HepG2 (cell line): ENCODE measurements around the gene VAC14. TPM values are rescaled to one million over a fixed set of nuclear protein-coding genes. Genes with fewer than 3 reads are reported as not detected.

Source experiments
- ATAC-seq: fragments of 200-7000 bp; cut with Tn5 transposase; 3 replicates; pipeline ENCODE4 v1.9.1; 2020; ENCODE audit warnings: mild to moderate bottlenecking, moderate library complexity
- BruUV-seq: library from RNA; stranded (reverse); fragments of 400-500 nt; replicated peaks from 2 replicates; lab custom pipeline; 2021; lab: Mats Ljungman, UMichigan
- CTCF ChIA-PET: fragments of 300-600 bp; formaldehyde crosslinking; extraction: SDS; loops from one replicate; lab custom pipeline; 2021; ENCODE audit warnings: low total read pairs, inconsistent platforms, low intra/inter-chr PET ratio; lab: Yijun Ruan, JAX
- POLR2A ChIA-PET: fragments of 350-600 bp; sonication (Branson Sonifier 250); formaldehyde crosslinking; loops from one replicate; lab custom pipeline; 2020; ENCODE audit warnings: antibody characterized with exemption, inconsistent platforms; lab: Yijun Ruan, JAX
- DNase-seq: peaks from one replicate; pipeline ENCODE4 v3.0.0-alpha.2; 2015; ENCODE audit warnings: low spot score
- FAIRE-seq: peaks from 3 replicates; lab custom pipeline; 2011; peaks lifted over from hg19 to GRCh38; lab: Jason Lieb, UNC
- H2AFZ ChIP-seq: one replicate; pipeline ENCODE4 v1.6.1; 2011; ENCODE audit warnings: low read length, inconsistent platforms
- H3K27ac ChIP-seq: fragments of 300-600 bp; 3 replicates; pipeline ENCODE4 v1.8.0; 2011; ENCODE audit warnings: mixed run types, mild to moderate bottlenecking, mixed read lengths, low read length, inconsistent platforms; ENCODE audit not compliant: insufficient read depth; ENCODE audit errors: extremely low read length
- H3K27me3 ChIP-seq, 2 experiments: fragments of 200-600 bp in 1 of 2; 2 replicates in 1 of 2; 3 replicates in 1 of 2; pipeline versions ENCODE4 v1.6.0 to v1.8.0; 2011; ENCODE audit warnings: low read length in 2 of 2, mild to moderate bottlenecking in 2 of 2, moderate library complexity in 2 of 2, inconsistent platforms in 1 of 2; ENCODE audit not compliant: insufficient read depth in 2 of 2, control insufficient read depth in 1 of 2
- H3K36me3 ChIP-seq, 2 experiments: fragments of 200-600 bp in 1 of 2; replicated peaks in 1 of 2; 2 replicates in 1 of 2; 3 replicates in 1 of 2; pipeline versions ENCODE4 v1.5.1 to v1.8.0; 2011; ENCODE audit warnings: low read length in 2 of 2, inconsistent platforms in 1 of 2; ENCODE audit not compliant: insufficient read depth in 2 of 2, control insufficient read depth in 1 of 2
- H3K4me1 ChIP-seq: 2 replicates; pipeline ENCODE4 v1.5.1; 2012; ENCODE audit warnings: low read length, inconsistent platforms; ENCODE audit not compliant: insufficient read depth
- H3K4me2 ChIP-seq: 2 replicates; pipeline ENCODE4 v1.6.0; 2011; ENCODE audit warnings: low read depth, low read length, inconsistent platforms
- H3K4me3 ChIP-seq, 3 experiments: fragments of 200-600 bp in 1 of 3; sonication (generic), shearing (Covaris generic) in 1 of 3; replicated peaks in 1 of 3; 2 replicates each; pipeline ENCODE4 v1.5.1; 2011 to 2016; ENCODE audit warnings: low read length in 3 of 3, inconsistent platforms in 2 of 3, low read depth in 2 of 3, mild to moderate bottlenecking in 2 of 3, control low read depth in 1 of 3, mixed read lengths in 1 of 3; ENCODE audit not compliant: insufficient read depth in 1 of 3
- H3K79me2 ChIP-seq: one replicate; pipeline ENCODE4 v1.6.1; 2011; ENCODE audit warnings: low read length, inconsistent platforms; ENCODE audit not compliant: insufficient read depth
- H3K9ac ChIP-seq: 2 replicates; pipeline ENCODE4 v1.6.0; 2011; ENCODE audit warnings: mild to moderate bottlenecking, low read depth, low read length, inconsistent platforms; ENCODE audit not compliant: insufficient read depth
- H3K9me3 ChIP-seq: 2 replicates; pipeline ENCODE4 v1.5.1; 2012; ENCODE audit warnings: mild to moderate bottlenecking, low read length
- H4K20me1 ChIP-seq: 2 replicates; pipeline ENCODE4 v1.6.0; 2011; ENCODE audit warnings: inconsistent platforms, mild to moderate bottlenecking, low read length, moderate library complexity; ENCODE audit not compliant: insufficient read depth
- ARNT ChIP-seq: fragments of 450-650 bp; IDR thresholded peaks from 2 replicates; pipeline ENCODE4 v1.6.1; 2017
- DPF2 ChIP-seq: sonication (generic); formaldehyde crosslinking; IDR thresholded peaks from 2 replicates; pipeline ENCODE4 v1.4.0; 2020; ENCODE audit warnings: mild to moderate bottlenecking, low read depth, missing genetic modification reagents, borderline replicate concordance
- FOSL2 ChIP-seq: sonication (generic); formaldehyde crosslinking; IDR thresholded peaks from 2 replicates; pipeline ENCODE4 v1.4.0; 2020; ENCODE audit warnings: missing genetic modification reagents
- IRF2 ChIP-seq: IDR thresholded peaks from 2 replicates; pipeline ENCODE4 v1.6.1; 2018; ENCODE audit warnings: missing genetic modification reagents, missing compliant biosample characterization
- MAZ ChIP-seq, 2 experiments: sonication (generic) in 1 of 2; formaldehyde crosslinking in 1 of 2; IDR thresholded peaks; 2 replicates each; pipeline versions ENCODE4 v1.5.0 to v1.6.1; 2012 to 2020; ENCODE audit warnings: low read depth in 2 of 2, mild to moderate bottlenecking in 2 of 2, borderline replicate concordance in 1 of 2, improper control_type of control experiment in 1 of 2, low read length in 1 of 2, missing genetic modification reagents in 1 of 2, moderate library complexity in 1 of 2
- MED8 ChIP-seq: sonication (generic); formaldehyde crosslinking; IDR thresholded peaks from 2 replicates; pipeline ENCODE4 v1.8.1; 2023; ENCODE audit warnings: mild to moderate bottlenecking, missing genetic modification reagents; ENCODE audit not compliant: insufficient replicate concordance
- MTF1 ChIP-seq: sonication (generic); formaldehyde crosslinking; IDR thresholded peaks from 2 replicates; pipeline ENCODE4 v1.5.0; 2020; ENCODE audit warnings: missing genetic modification reagents
- PAWR ChIP-seq: sonication (generic); formaldehyde crosslinking; IDR thresholded peaks from 2 replicates; pipeline ENCODE4 v1.4.0; 2020; ENCODE audit warnings: missing genetic modification reagents, mild to moderate bottlenecking, borderline replicate concordance
- REL ChIP-seq: sonication (generic); formaldehyde crosslinking; conservative IDR thresholded peaks from 2 replicates; pipeline ENCODE4 v1.8.0; 2022; ENCODE audit warnings: mild to moderate bottlenecking, missing genetic modification reagents, moderate library complexity
- SATB2 ChIP-seq: sonication (generic); formaldehyde crosslinking; IDR thresholded peaks from 2 replicates; pipeline ENCODE4 v1.5.0; 2020; ENCODE audit warnings: missing genetic modification reagents
- ZNF136 ChIP-seq: sonication (generic); formaldehyde crosslinking; IDR thresholded peaks from 2 replicates; pipeline ENCODE4 v1.8.1; 2022; ENCODE audit warnings: low read depth, mild to moderate bottlenecking, moderate library complexity, missing genetic modification reagents
- ZNF543 ChIP-seq: sonication (generic); formaldehyde crosslinking; IDR thresholded peaks from 2 replicates; pipeline ENCODE4 v1.4.0; 2020; ENCODE audit warnings: mild to moderate bottlenecking, missing genetic modification reagents
- ZNF569 ChIP-seq: sonication (generic); formaldehyde crosslinking; IDR thresholded peaks from 2 replicates; pipeline ENCODE4 v1.5.0; 2020; ENCODE audit warnings: mild to moderate bottlenecking, missing genetic modification reagents, moderate library complexity, borderline replicate concordance
- ZNF570 ChIP-seq: sonication (generic); formaldehyde crosslinking; IDR thresholded peaks from 2 replicates; pipeline ENCODE4 v1.4.0; 2020; ENCODE audit warnings: mild to moderate bottlenecking, missing genetic modification reagents, borderline replicate concordance
- WGBS: methylation state at CpG from one replicate; pipeline ENCODE4 v1.1.6; 2017; ENCODE audit warnings: low lambda C conversion rate; 5-methylcytosine and 5-hydroxymethylcytosine counted together
- in situ Hi-C: cut with HindIII; loops from 2 replicates; pipeline ENCODE4 v1.10.0; 2017; ENCODE audit warnings: low pct_unique_long_range_greater_than_20kb; ENCODE audit not compliant: extremely low pct_ligation_motif_present
- intact Hi-C: fragments of 100-400 bp; cut with micrococcal nuclease; formaldehyde crosslinking; loops from one replicate; pipeline ENCODE4 v1.10.0; 2022; ENCODE audit not compliant: unreplicated experiment
- polyA plus RNA-seq, 8 experiments: library from polyadenylated mRNA; depleted of rRNA in 3 of 8; stranded (reverse) in 7 of 8; unstranded in 1 of 8; fragments of >200 nt; fragmentation: Illumina TruSeq in 4 of 8; extraction: Trizol in 4 of 8; gene quantifications; 2 replicates each; pipeline versions ENCODE4 v1.2.1 to v1.2.3, GENCODE V29; 2011 to 2016; ENCODE audit warnings: low read depth in 4 of 8, missing spikeins in 1 of 8, mixed read lengths in 1 of 8; ENCODE audit not compliant: insufficient read depth in 1 of 8
- total RNA-seq, 5 experiments: library from RNA; depleted of rRNA; stranded (reverse); fragments of >200 nt; fragmentation: Illumina TruSeq; extraction: Trizol; gene quantifications; 2 replicates each; pipeline ENCODE4 v1.2.3, GENCODE V29; 2016; ENCODE audit warnings: low read depth in 1 of 5
- TF ChIP-seq, protein P1 (sequence below): sonication (generic); formaldehyde crosslinking; IDR thresholded peaks from 2 replicates; pipeline ENCODE4 v1.4.0; 2020; ENCODE audit warnings: low read depth, mild to moderate bottlenecking, missing genetic modification reagents
- TF ChIP-seq, protein P2 (sequence below): sonication (generic); formaldehyde crosslinking; IDR thresholded peaks from 2 replicates; pipeline ENCODE4 v1.8.0; 2023; ENCODE audit warnings: mild to moderate bottlenecking, missing genetic modification reagents
- TF ChIP-seq, protein P3 (sequence below): sonication (generic); formaldehyde crosslinking; IDR thresholded peaks from 2 replicates; pipeline ENCODE4 v1.5.0; 2020; ENCODE audit warnings: missing genetic modification reagents

VAC14 gene
- total and polyA plus RNA-seq, 2 of the 13 experiments (the other 11 are each of a cell fraction or from before 2014, with no cell fraction given), result 23.5 to 24.6 TPM

DNA sequence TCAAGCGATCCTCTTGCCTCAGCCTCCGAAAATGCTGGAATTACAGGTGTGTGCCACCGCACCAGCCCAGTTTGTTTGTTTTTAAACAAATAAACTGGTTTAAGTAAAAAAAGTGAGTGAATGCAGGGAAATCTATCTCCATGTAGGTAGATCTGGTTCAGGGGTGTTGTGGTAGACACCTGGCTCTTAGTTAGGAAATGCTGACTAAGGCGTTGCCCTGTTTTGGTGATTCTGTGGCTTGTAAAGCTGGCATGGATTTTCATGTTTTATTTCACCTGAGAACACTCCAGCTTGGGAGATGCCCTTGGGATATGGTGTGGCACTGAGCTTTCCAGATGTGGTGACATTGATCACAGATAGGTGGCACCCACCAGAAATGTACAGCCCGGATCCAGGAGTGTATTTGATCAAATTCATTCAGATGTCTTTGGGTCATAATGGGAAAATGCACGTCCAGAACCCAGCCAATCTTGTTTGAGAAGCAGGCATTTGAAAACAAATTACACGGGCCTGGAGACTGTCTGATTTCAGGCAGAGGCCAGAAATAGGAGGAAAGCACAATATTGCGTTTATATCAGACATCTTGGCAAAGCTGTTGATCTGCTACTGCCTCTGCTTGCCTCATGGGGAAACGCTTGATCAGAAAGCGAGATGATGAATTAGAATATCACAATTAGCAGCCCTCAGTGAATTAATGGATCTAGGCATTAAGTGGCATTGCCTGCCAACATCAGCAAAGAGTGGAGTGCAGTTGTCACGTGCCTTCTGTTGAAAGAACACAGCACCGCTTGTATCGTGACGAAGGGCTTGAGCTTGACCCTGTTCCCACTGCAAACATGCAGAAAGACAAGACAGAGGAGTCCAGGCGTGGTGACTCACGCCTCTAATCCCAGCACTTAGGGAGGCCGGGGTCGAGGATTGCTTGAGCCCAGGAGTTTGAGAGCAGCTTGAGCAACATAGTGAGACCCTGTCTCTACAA, 161.9 kb downstream of the VAC14 start:
- H3K27ac ChIP-seq, result no peak overlapping the region
- H3K4me3 ChIP-seq, result no peak overlapping the region
- ATAC-seq (peak; percentile 87), DNase-seq (peak; percentile 71), FAIRE-seq (peak; percentile 23)
- POLR2A ChIA-PET, result interaction anchor here (0.7 to 0.8 kb wide), 2 partner anchors 113 to 293 kb away, joined by 3 to 4 read pairs; partner anchors contain the start of gene DDX19A
- H3K4me1 ChIP-seq, result peaks cover 25% of the 10 kb centered on the region
- no peak overlapping the region for H2AFZ ChIP-seq
- CTCF ChIA-PET, result no interaction called here
- intact Hi-C loops, result no loop called here
- in situ Hi-C loops, result no loop called here
- H3K9me3 ChIP-seq, result no peaks in the 10 kb centered on the region
- no peaks in the 10 kb centered on the region for H3K79me2 ChIP-seq
- WGBS, result 27% methylated on average over 18 of the region's 18 CpGs
- peaks cover 0 to 3% of the 10 kb centered on the region in 2 experiments; a peak in 2 of 5 replicates for H3K27me3 ChIP-seq
- no TSS peak for BruUV-seq
- no peak overlapping the region for H3K9ac ChIP-seq
- no peaks in the 10 kb centered on the region for H4K20me1 ChIP-seq
- H3K4me2 ChIP-seq, result peak overlapping the region; percentile 22; the same call in 1 of the 2 replicates
- H3K36me3 ChIP-seq, result no peaks in the 10 kb centered on the region
- TF ChIP-seq, protein P1, sequence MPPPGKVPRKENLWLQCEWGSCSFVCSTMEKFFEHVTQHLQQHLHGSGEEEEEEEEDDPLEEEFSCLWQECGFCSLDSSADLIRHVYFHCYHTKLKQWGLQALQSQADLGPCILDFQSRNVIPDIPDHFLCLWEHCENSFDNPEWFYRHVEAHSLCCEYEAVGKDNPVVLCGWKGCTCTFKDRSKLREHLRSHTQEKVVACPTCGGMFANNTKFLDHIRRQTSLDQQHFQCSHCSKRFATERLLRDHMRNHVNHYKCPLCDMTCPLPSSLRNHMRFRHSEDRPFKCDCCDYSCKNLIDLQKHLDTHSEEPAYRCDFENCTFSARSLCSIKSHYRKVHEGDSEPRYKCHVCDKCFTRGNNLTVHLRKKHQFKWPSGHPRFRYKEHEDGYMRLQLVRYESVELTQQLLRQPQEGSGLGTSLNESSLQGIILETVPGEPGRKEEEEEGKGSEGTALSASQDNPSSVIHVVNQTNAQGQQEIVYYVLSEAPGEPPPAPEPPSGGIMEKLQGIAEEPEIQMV, result no peak
- TF ChIP-seq ZNF570 (CRISPR knock-in tag) (no peak), ZNF569 (CRISPR knock-in tag) (no peak), ZNF543 (CRISPR knock-in tag) (no peak), SATB2 (CRISPR knock-in tag) (no peak), ZNF136 (CRISPR knock-in tag) (no peak), MAZ (IDR thresholded peaks at IDR 0.05; ENCODE audit: borderline replicate concordance, low read depth, low read length) (no peak), MAZ (CRISPR knock-in tag; IDR thresholded peaks at IDR 0.05; ENCODE audit: low read depth) (no peak), MED8 (CRISPR knock-in tag) (no peak), FOSL2 (CRISPR knock-in tag) (peak; percentile 91), REL (CRISPR knock-in tag) (no peak), ARNT (no peak), DPF2 (CRISPR knock-in tag) (no peak), IRF2 (CRISPR knock-in tag) (no peak), MTF1 (CRISPR knock-in tag) (no peak), PAWR (no peak)
- TF ChIP-seq, protein P2, sequence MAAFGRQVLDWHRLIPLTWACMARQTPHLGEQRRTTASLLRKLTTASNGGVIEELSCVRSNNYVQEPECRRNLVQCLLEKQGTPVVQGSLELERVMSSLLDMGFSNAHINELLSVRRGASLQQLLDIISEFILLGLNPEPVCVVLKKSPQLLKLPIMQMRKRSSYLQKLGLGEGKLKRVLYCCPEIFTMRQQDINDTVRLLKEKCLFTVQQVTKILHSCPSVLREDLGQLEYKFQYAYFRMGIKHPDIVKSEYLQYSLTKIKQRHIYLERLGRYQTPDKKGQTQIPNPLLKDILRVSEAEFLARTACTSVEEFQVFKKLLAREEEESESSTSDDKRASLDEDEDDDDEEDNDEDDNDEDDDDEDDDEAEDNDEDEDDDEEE, result peak; percentile 57; the same call in 1 of the 2 replicates
- TF ChIP-seq, protein P3, sequence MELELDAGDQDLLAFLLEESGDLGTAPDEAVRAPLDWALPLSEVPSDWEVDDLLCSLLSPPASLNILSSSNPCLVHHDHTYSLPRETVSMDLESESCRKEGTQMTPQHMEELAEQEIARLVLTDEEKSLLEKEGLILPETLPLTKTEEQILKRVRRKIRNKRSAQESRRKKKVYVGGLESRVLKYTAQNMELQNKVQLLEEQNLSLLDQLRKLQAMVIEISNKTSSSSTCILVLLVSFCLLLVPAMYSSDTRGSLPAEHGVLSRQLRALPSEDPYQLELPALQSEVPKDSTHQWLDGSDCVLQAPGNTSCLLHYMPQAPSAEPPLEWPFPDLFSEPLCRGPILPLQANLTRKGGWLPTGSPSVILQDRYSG (CRISPR knock-in tag), result no peak
